MCF 10A (cell line): Measurements from ENCODE around the gene TARS3. TPM values are rescaled to one million over a fixed set of nuclear protein-coding genes. Genes with fewer than 3 reads are reported as not detected.
A peak's percentile ranks its signal among the peaks of the same experiment; 100 is the strongest.

Experiments
- BruUV-seq: library from RNA; stranded (reverse); fragments of 400-500 nt; replicated peaks from 2 replicates; lab custom pipeline; 2021; lab: Mats Ljungman, UMichigan
- CTCF ChIA-PET: fragments of 300-600 bp; sonication (Branson Sonifier 250); formaldehyde crosslinking; extraction: SDS; loops from one replicate; lab custom pipeline; 2021; ENCODE audit warnings: antibody characterized with exemption, inconsistent platforms; lab: Yijun Ruan, JAX
- POLR2A ChIA-PET: fragments of 300-600, 350-650 bp; sonication (Branson Sonifier 250); formaldehyde crosslinking; extraction: SDS; loops from one replicate; lab custom pipeline; 2020; ENCODE audit warnings: antibody characterized with exemption, inconsistent platforms; lab: Yijun Ruan, JAX
- DNase-seq: peaks from one replicate; pipeline ENCODE4 v3.0.0-alpha.2; 2018; ENCODE audit not compliant: unreplicated experiment
- H3K27ac Mint-ChIP-seq: one replicate; pipeline ENCODE4 v1.8.0; 2022; ENCODE audit warnings: mild to moderate bottlenecking, low read depth, mixed read lengths; ENCODE audit not compliant: unreplicated experiment
- H3K27me3 Mint-ChIP-seq: one replicate; pipeline ENCODE4 v1.8.0; 2022; ENCODE audit warnings: mixed read lengths; ENCODE audit not compliant: insufficient read depth, unreplicated experiment
- H3K36me3 Mint-ChIP-seq: one replicate; pipeline ENCODE4 v1.8.0; 2022; ENCODE audit warnings: mild to moderate bottlenecking, moderate library complexity, mixed read lengths; ENCODE audit not compliant: insufficient read depth, unreplicated experiment
- H3K4me1 Mint-ChIP-seq: one replicate; pipeline ENCODE4 v1.8.0; 2022; ENCODE audit warnings: mixed read lengths; ENCODE audit not compliant: insufficient read depth, unreplicated experiment
- H3K4me3 Mint-ChIP-seq: one replicate; pipeline ENCODE4 v1.8.0; 2022; ENCODE audit warnings: mild to moderate bottlenecking, moderate library complexity, mixed read lengths; ENCODE audit not compliant: unreplicated experiment
- H3K9me3 Mint-ChIP-seq: one replicate; pipeline ENCODE4 v1.8.0; 2022; ENCODE audit warnings: mixed read lengths; ENCODE audit not compliant: unreplicated experiment
- intact Hi-C: fragments of 100-400 bp; cut with micrococcal nuclease; formaldehyde crosslinking; loops from 2 replicates; pipeline ENCODE4 v1.14.1; 2022
- total RNA-seq: library from RNA; stranded (reverse); gene quantifications from 2 replicates; pipeline ENCODE4 v1.2.3, GENCODE V29; 2022
- TF ChIP-seq, protein P1 (sequence below): fragments of 200-600 bp; IDR thresholded peaks from one replicate; pipeline ENCODE4 v1.8.0; 2022; ENCODE audit warnings: antibody characterized with exemption, mild to moderate bottlenecking; ENCODE audit not compliant: unreplicated experiment

Gene TARS3
- total RNA-seq, 1 experiment from 2014 or later, result 5.0 TPM

GRCh38 chr15:101684877-101685276 is 39.4 kb downstream of the TARS3 start:
- Mint-ChIP-seq H3K27ac (no peak overlapping the region), H3K27me3 (no peaks in the 10 kb centered on the region), H3K9me3 (no peaks in the 10 kb centered on the region), H3K4me3 (no peak overlapping the region), H3K36me3 (peaks cover 6% of the 10 kb centered on the region), H3K4me1 (peaks cover 9% of the 10 kb centered on the region)
- no peak for DNase-seq
- ChIA-PET CTCF (no interaction called here), POLR2A (interaction anchor here (1.0 kb wide), 1 partner anchor 8 kb away, joined by 3 read pairs; no protein-coding TSS in a partner anchor)
- BruUV-seq, result no TSS peak
- intact Hi-C loops, result no loop called here
- TF ChIP-seq, protein P1, sequence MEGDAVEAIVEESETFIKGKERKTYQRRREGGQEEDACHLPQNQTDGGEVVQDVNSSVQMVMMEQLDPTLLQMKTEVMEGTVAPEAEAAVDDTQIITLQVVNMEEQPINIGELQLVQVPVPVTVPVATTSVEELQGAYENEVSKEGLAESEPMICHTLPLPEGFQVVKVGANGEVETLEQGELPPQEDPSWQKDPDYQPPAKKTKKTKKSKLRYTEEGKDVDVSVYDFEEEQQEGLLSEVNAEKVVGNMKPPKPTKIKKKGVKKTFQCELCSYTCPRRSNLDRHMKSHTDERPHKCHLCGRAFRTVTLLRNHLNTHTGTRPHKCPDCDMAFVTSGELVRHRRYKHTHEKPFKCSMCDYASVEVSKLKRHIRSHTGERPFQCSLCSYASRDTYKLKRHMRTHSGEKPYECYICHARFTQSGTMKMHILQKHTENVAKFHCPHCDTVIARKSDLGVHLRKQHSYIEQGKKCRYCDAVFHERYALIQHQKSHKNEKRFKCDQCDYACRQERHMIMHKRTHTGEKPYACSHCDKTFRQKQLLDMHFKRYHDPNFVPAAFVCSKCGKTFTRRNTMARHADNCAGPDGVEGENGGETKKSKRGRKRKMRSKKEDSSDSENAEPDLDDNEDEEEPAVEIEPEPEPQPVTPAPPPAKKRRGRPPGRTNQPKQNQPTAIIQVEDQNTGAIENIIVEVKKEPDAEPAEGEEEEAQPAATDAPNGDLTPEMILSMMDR, result no peak

GRCh38 chr15:101684384-101684783 is 39.9 kb downstream of the TARS3 start:
- ChIA-PET CTCF (no interaction called here), POLR2A (interaction anchor here (1.0 kb wide), 1 partner anchor 9 kb away, joined by 3 read pairs; no protein-coding TSS in a partner anchor)
- no peak overlapping the region for H3K4me3 Mint-ChIP-seq
- no TSS peak for BruUV-seq
- peaks cover 2% of the 10 kb centered on the region for H3K9me3 Mint-ChIP-seq
- peaks cover 6% of the 10 kb centered on the region for H3K36me3 Mint-ChIP-seq
- no peak overlapping the region for H3K27ac Mint-ChIP-seq
- peaks cover 9% of the 10 kb centered on the region for H3K4me1 Mint-ChIP-seq
- H3K27me3 Mint-ChIP-seq, result no peaks in the 10 kb centered on the region
- intact Hi-C loops, result no loop called here
- TF ChIP-seq, protein P1, result no peak
- DNase-seq, result peak; percentile 59

DNA sequence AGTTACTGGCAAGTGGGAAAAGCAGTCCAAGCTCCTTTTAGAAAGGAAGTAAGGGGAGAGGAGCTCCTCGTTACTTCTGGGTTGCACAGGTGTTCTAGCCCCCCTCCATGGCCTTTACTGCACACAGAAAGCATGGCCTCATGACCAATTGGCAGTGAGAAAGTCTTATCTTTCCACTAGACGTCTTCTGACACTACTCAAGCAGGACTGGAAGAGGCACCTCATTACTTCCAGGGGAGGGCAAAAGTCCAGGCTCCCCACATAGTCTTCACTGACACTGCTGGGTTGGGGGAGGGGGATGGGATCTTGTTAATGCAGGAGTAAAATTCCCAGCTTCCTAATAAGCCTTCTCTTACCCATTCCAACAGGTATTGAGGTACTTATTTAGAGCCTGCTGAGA is 44.5 kb downstream of the TARS3 start:
- ChIA-PET POLR2A (no interaction called here), CTCF (no interaction called here)
- H3K27me3 Mint-ChIP-seq, result no peaks in the 10 kb centered on the region
- H3K27ac Mint-ChIP-seq, result no peak overlapping the region
- TF ChIP-seq, protein P1, result no peak
- no peak overlapping the region for H3K4me3 Mint-ChIP-seq
- intact Hi-C loops, result no loop called here
- peaks cover 14% of the 10 kb centered on the region for H3K36me3 Mint-ChIP-seq
- H3K9me3 Mint-ChIP-seq, result peaks cover 15% of the 10 kb centered on the region
- no peak for DNase-seq
- BruUV-seq, result no TSS peak
- H3K4me1 Mint-ChIP-seq, result peaks cover 23% of the 10 kb centered on the region

DNA sequence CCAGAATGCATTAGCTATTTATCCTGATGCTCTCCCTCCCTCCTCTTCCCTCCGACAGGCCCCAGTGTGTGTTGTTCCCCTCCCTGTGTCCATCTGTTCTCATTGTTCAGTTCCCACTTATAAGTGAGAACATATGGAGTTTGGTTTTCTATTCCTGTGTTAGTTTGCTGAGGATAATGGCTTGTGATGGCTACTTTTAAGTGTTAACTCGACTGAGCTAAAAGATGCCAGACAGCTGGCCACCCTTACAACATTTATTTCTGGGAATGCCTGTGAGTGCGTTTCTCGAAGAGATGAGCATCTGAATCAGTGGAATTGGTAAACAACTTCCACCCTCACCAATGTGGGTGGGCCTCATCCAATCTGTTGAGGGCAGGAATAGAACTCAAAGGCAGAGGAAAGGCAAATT is 47.3 kb downstream of the TARS3 start:
- Mint-ChIP-seq H3K27ac (no peak overlapping the region), H3K9me3 (peaks cover 15% of the 10 kb centered on the region), H3K4me1 (peaks cover 19% of the 10 kb centered on the region), H3K36me3 (peaks cover 37% of the 10 kb centered on the region), H3K4me3 (no peak overlapping the region), H3K27me3 (no peaks in the 10 kb centered on the region)
- intact Hi-C loops, result no loop called here
- no peak for DNase-seq
- ChIA-PET CTCF (interaction anchor here (0.7 to 1.1 kb wide), 2 partner anchors 17 to 399 kb away, joined by 3 to 5 read pairs; no protein-coding TSS in a partner anchor), POLR2A (no interaction called here)
- TF ChIP-seq, protein P1, result no peak
- BruUV-seq, result no TSS peak
